Activated T-cell treated with anti-CD3 and anti-CD28 coated beads, Interleukin-2, amount 50 U/mL, for 4 hours (primary cell): ENCODE data around the gene NEURL4. TPM values are rescaled to one million over a fixed set of nuclear protein-coding genes. Genes with fewer than 3 reads are reported as not detected.

ENCODE experiments used
- total RNA-seq, 3 donors: library from RNA; stranded (reverse); gene quantifications; one replicate each; pipeline ENCODE4 v1.2.1, GENCODE V29; 2021

Gene NEURL4
- total RNA-seq, 3 donors from 2014 or later, result 73.1 to 88.0 (median 82.4) TPM

Other genes starting within 250 kb of the NEURL4 start
- gene CLEC10A, start 249.1 kb downstream of the NEURL4 start, total RNA-seq, result not detected
- gene ASGR2, start 214.5 kb downstream of the NEURL4 start, total RNA-seq, result under 1 TPM in 1 of 3 donors, not detected in 2; 0.25 TPM
- gene ASGR1, start 150.0 kb downstream of the NEURL4 start, total RNA-seq, result 1 to 10 TPM in 2 of 3 donors, under 1 TPM in 1; 0.63 to 1.3 (median 1.1) TPM
- 1 to 10 TPM; 4.2 to 6.5 (median 5.7) TPM for gene DLG4, start 109.5 kb downstream of the NEURL4 start, total RNA-seq
- 100 to 1,000 TPM; 161 to 222 (median 174) TPM for gene ACADVL, start 109.4 kb downstream of the NEURL4 start, total RNA-seq
- gene DVL2, start 94.8 kb downstream of the NEURL4 start, total RNA-seq, result 10 to 100 TPM; 62.9 to 65.3 (median 63.2) TPM
- 10 to 100 TPM; 42.6 to 47.6 (median 43.0) TPM for gene PHF23, start 89.9 kb downstream of the NEURL4 start, total RNA-seq
- gene GABARAP, start 86.9 kb downstream of the NEURL4 start, total RNA-seq, result 100 to 1,000 TPM; 114 to 136 (median 133) TPM
- 100 to 1,000 TPM; 190 to 210 (median 196) TPM for gene CTDNEP1, start 77.6 kb downstream of the NEURL4 start, total RNA-seq
- gene ELP5, start 77.1 kb downstream of the NEURL4 start, total RNA-seq, result 100 to 1,000 TPM; 107 to 138 (median 117) TPM
- gene CLDN7, start 66.9 kb downstream of the NEURL4 start, total RNA-seq, result 1 to 10 TPM in 2 of 3 donors, under 1 TPM in 1; 0.65 to 1.8 (median 1.7) TPM
- gene SLC2A4, start 47.6 kb downstream of the NEURL4 start, total RNA-seq, result under 1 TPM; 0.16 to 0.58 (median 0.24) TPM
- gene YBX2, start 34.7 kb downstream of the NEURL4 start, total RNA-seq, result under 1 TPM in 1 of 3 donors, not detected in 2; 0.18 TPM
- 1,000 to 10,000 TPM; 1,821 to 1,965 (median 1,822) TPM for gene EIF5A, start 21.7 kb downstream of the NEURL4 start, total RNA-seq
- 10 to 100 TPM; 80.6 to 92.8 (median 87.1) TPM for gene GPS2, start 14.0 kb downstream of the NEURL4 start, total RNA-seq
- 100 to 1,000 TPM; 119 to 126 (median 123) TPM for gene ACAP1, start 7.2 kb upstream of the NEURL4 start, total RNA-seq
- gene KCTD11, start 22.8 kb upstream of the NEURL4 start, total RNA-seq, result 1 to 10 TPM; 1.6 to 2.3 (median 1.6) TPM
- not detected for gene TMEM95, start 25.8 kb upstream of the NEURL4 start, total RNA-seq
- gene TNK1, start 51.8 kb upstream of the NEURL4 start, total RNA-seq, result 1 to 10 TPM; 5.6 to 7.4 (median 6.0) TPM
- gene PLSCR3, start 65.2 kb upstream of the NEURL4 start, total RNA-seq, result 10 to 100 TPM; 67.7 to 69.1 (median 68.9) TPM
- 10 to 100 TPM; 29.9 to 33.4 (median 32.0) TPM for gene TMEM256, start 74.8 kb upstream of the NEURL4 start, total RNA-seq
- gene NLGN2, start 78.5 kb upstream of the NEURL4 start, total RNA-seq, result 1 to 10 TPM; 4.9 to 6.4 (median 5.9) TPM
- gene SPEM1, start 91.0 kb upstream of the NEURL4 start, total RNA-seq, result not detected
- gene SPEM2, start 96.3 kb upstream of the NEURL4 start, total RNA-seq, result not detected
- not detected for gene SPEM3, start 99.5 kb upstream of the NEURL4 start, total RNA-seq
- gene TMEM102, start 106.1 kb upstream of the NEURL4 start, total RNA-seq, result 10 to 100 TPM; 11.8 to 13.9 (median 12.0) TPM
- under 1 TPM; 0.19 to 0.32 (median 0.28) TPM for gene FGF11, start 110.2 kb upstream of the NEURL4 start, total RNA-seq
- gene CHRNB1, start 115.7 kb upstream of the NEURL4 start, total RNA-seq, result 1 to 10 TPM; 3.9 to 4.6 (median 4.3) TPM
- 10 to 100 TPM; 16.0 to 18.0 (median 17.5) TPM for gene ZBTB4, start 150.3 kb upstream of the NEURL4 start, total RNA-seq
- gene SLC35G6, start 152.1 kb upstream of the NEURL4 start, total RNA-seq, result not detected
- 100 to 1,000 TPM; 184 to 188 (median 188) TPM for gene POLR2A, start 155.0 kb upstream of the NEURL4 start, total RNA-seq
- gene TNFSF12, start 219.7 kb upstream of the NEURL4 start, total RNA-seq, result 1 to 10 TPM; 4.6 to 6.5 (median 6.1) TPM
- 1 to 10 TPM in 2 of 3 donors, under 1 TPM in 1; 0.98 to 1.4 (median 1.3) TPM for gene TNFSF13, start 229.4 kb upstream of the NEURL4 start, total RNA-seq
- 100 to 1,000 TPM; 138 to 153 (median 146) TPM for gene SENP3, start 232.6 kb upstream of the NEURL4 start, total RNA-seq